ENCODE measurements around the gene ALKBH5. TPM values are rescaled to one million over a fixed set of nuclear protein-coding genes. Genes with fewer than 3 reads are reported as not detected.
A peak's percentile ranks its signal among the peaks of the same experiment; 100 is the strongest.

ALKBH5 gene
- total and polyA plus RNA-seq, 11 donors, result 89.2 to 233 (median 192) TPM

GRCh38 chr17:18230288-18231141 is 46.9 kb downstream of the ALKBH5 start:
- TF ChIP-seq POLR2A (IDR thresholded peaks at IDR 0.05) (no peak), CTCF (IDR thresholded peaks at IDR 0.05) (no peak)
- Histone ChIP-seq H3K27ac (no peak overlapping the region), H3K27me3 (no peaks in the 10 kb centered on the region), H3K4me3 (no peak overlapping the region), H3K9me3 (no peaks in the 10 kb centered on the region), H3K36me3 (peaks cover 0 to 36% (median 13%) of the 10 kb centered on the region in 9 donors), H3K4me1 (peaks cover 0 to 14% (median 9%) of the 10 kb centered on the region in 12 donors)
- intact Hi-C loops (cut with DNase I), result no loop called here
- DNase-seq, result no peak
- WGBS, 4 donors, result 84 to 92% (median 87%) methylated on average over 7 to 14 of the region's 14 CpGs
- no peak for ATAC-seq

GRCh38 chr17:18231164-18231563 is 47.5 kb downstream of the ALKBH5 start:
- WGBS, 4 donors, result 66 to 77% (median 69%) methylated on average over 9 of the region's 9 CpGs
- Histone ChIP-seq H3K27ac (no peak overlapping the region), H3K4me3 (no peak overlapping the region), H3K4me1 (peaks cover 0 to 10% (median 7%) of the 10 kb centered on the region in 12 donors), H3K27me3 (no peaks in the 10 kb centered on the region), H3K36me3 (peaks cover 0 to 42% (median 17%) of the 10 kb centered on the region in 9 donors), H3K9me3 (no peaks in the 10 kb centered on the region)
- intact Hi-C loops (cut with DNase I), result no loop called here
- TF ChIP-seq POLR2A (IDR thresholded peaks at IDR 0.05) (no peak), CTCF (IDR thresholded peaks at IDR 0.05) (no peak)
- ATAC-seq (no peak), DNase-seq (no peak)

- H3K27me3 ChIP-seq, result no peaks in the 10 kb centered on the region
- no peaks in the 10 kb centered on the region for H3K4me1 ChIP-seq
- intact Hi-C loops (cut with DNase I), result no loop called here
- 96 to 100% (median 97%) methylated on average over 2 to 22 of the region's 22 CpGs for WGBS, 4 donors
- no peak overlapping the region for H3K4me3 ChIP-seq
- H3K27ac ChIP-seq, result no peak overlapping the region
- DNase-seq (peak in 1 of 5 donors; percentile 61), ATAC-seq (no peak)
- no peaks in the 10 kb centered on the region for H3K9me3 ChIP-seq
- H3K36me3 ChIP-seq, result peaks cover 0 to 61% (median 31%) of the 10 kb centered on the region in 9 donors
- no peak for TF ChIP-seq CTCF (IDR thresholded peaks at IDR 0.05)
- TF ChIP-seq POLR2A (IDR thresholded peaks at IDR 0.05), result no peak
These were observed 50.3 kb downstream of the ALKBH5 start for GRCh38 chr17:18233803-18234518.

GRCh38 chr17:18234853-18235380 is 51.3 kb downstream of the ALKBH5 start:
- H3K27ac ChIP-seq, result no peak overlapping the region
- no peaks in the 10 kb centered on the region for H3K27me3 ChIP-seq
- DNase-seq, result no peak
- no peaks in the 10 kb centered on the region for H3K9me3 ChIP-seq
- intact Hi-C loops (cut with DNase I), result no loop called here
- 96 to 97% (median 96%) methylated on average over 21 to 22 of the region's 22 CpGs for WGBS, 4 donors
- H3K4me1 ChIP-seq, result peaks cover 0 to 7% (median 0%) of the 10 kb centered on the region in 12 donors
- TF ChIP-seq POLR2A (IDR thresholded peaks at IDR 0.05), result no peak
- TF ChIP-seq CTCF (IDR thresholded peaks at IDR 0.05), result no peak
- no peak for ATAC-seq
- H3K4me3 ChIP-seq, result no peak overlapping the region
- peaks cover 0 to 61% (median 31%) of the 10 kb centered on the region in 9 donors for H3K36me3 ChIP-seq

All from heart left ventricle (tissue), 16 donors.